SK-N-SH (cell line): Measurements from ENCODE around the gene RITA1. TPM values are rescaled to one million over a fixed set of nuclear protein-coding genes. Genes with fewer than 3 reads are reported as not detected.
A peak's percentile ranks its signal among the peaks of the same experiment; 100 is the strongest.

Experiments used
- CTCF ChIA-PET: fragments of 300-600, 350-600 bp; formaldehyde crosslinking; extraction: SDS; loops from one replicate; lab custom pipeline; 2021; lab: Yijun Ruan, JAX
- POLR2A ChIA-PET: fragments of 350-600 bp; sonication (Branson Sonifier 250); formaldehyde crosslinking; extraction: SDS; loops from one replicate; lab custom pipeline; 2020; ENCODE audit warnings: antibody characterized with exemption, inconsistent platforms; lab: Yijun Ruan, JAX
- DNase-seq: peaks from one replicate; pipeline ENCODE4 v3.0.0; 2012
- H2AFZ ChIP-seq: fragments of 200-600 bp; sonication (generic); 2 replicates; pipeline ENCODE4 v1.8.1; 2016; ENCODE audit warnings: antibody characterized with exemption, mild to moderate bottlenecking, low read depth
- H3F3A ChIP-seq: fragments of 200-600 bp; sonication (generic); replicated peaks from 2 replicates; pipeline ENCODE3; 2016; ENCODE audit warnings: antibody characterized with exemption, mild to moderate bottlenecking; ENCODE audit not compliant: insufficient read depth
- H3K27ac ChIP-seq, 2 experiments: fragments of 200-500 bp in 1 of 2; fragments of 200-600 bp in 1 of 2; sonication (Bioruptor generic) in 1 of 2; sonication (generic), shearing (Covaris generic) in 1 of 2; 2 replicates each; pipeline versions ENCODE4 v1.5.1 to v1.6.1; 2014 to 2016; ENCODE audit warnings: low read depth in 2 of 2, inconsistent platforms in 1 of 2, low read length in 1 of 2, mild to moderate bottlenecking in 1 of 2, mixed read lengths in 1 of 2
- H3K27me3 ChIP-seq: fragments of 200-600 bp; sonication (generic), shearing (Covaris generic); 2 replicates; pipeline ENCODE4 v1.6.1; 2016; ENCODE audit warnings: mixed run types; ENCODE audit not compliant: insufficient read depth
- H3K36me3 ChIP-seq, 2 experiments: fragments of 200-500 bp in 1 of 2; fragments of 200-600 bp in 1 of 2; sonication (Bioruptor generic) in 1 of 2; sonication (generic) in 1 of 2; replicated peaks in 1 of 2; 2 replicates each; pipeline versions ENCODE3 to v1.5.1; 2014 to 2016; ENCODE audit warnings: low read length in 1 of 2, mild to moderate bottlenecking in 1 of 2; ENCODE audit not compliant: insufficient read depth in 2 of 2, control insufficient read depth in 1 of 2
- H3K4me1 ChIP-seq, 2 experiments: fragments of 200-500 bp in 1 of 2; fragments of 200-600 bp in 1 of 2; sonication (Bioruptor generic) in 1 of 2; sonication (generic), shearing (Covaris generic) in 1 of 2; 2 replicates each; pipeline versions ENCODE4 v1.5.1 to v1.6.1; 2014 to 2016; ENCODE audit warnings: low read depth in 1 of 2, low read length in 1 of 2, mixed run types in 1 of 2; ENCODE audit not compliant: insufficient read depth in 2 of 2, control insufficient read depth in 1 of 2
- H3K4me2 ChIP-seq: fragments of 200-600 bp; sonication (generic), shearing (Covaris generic); 2 replicates; pipeline ENCODE4 v1.6.1; 2017; ENCODE audit warnings: mixed run types
- H3K4me3 ChIP-seq, 2 experiments: fragments of 200-500 bp in 1 of 2; fragments of 200-600 bp in 1 of 2; sonication (Bioruptor generic) in 1 of 2; sonication (generic), shearing (Covaris generic) in 1 of 2; 2 replicates each; pipeline versions ENCODE4 v1.5.1 to v1.8.1; 2014 to 2016; ENCODE audit warnings: low read depth in 2 of 2, inconsistent platforms in 1 of 2, low read length in 1 of 2, mild to moderate bottlenecking in 1 of 2, mixed read lengths in 1 of 2, moderate library complexity in 1 of 2
- H3K79me2 ChIP-seq: fragments of 200-600 bp; sonication (generic); 2 replicates; pipeline ENCODE4 v1.8.1; 2017; ENCODE audit warnings: mild to moderate bottlenecking; ENCODE audit not compliant: insufficient read depth
- H3K9ac ChIP-seq: fragments of 200-600 bp; sonication (generic); 2 replicates; pipeline ENCODE4 v1.6.1; 2017; ENCODE audit warnings: mixed run types
- H3K9me2 ChIP-seq: fragments of 200-600 bp; sonication (generic); 2 replicates; pipeline ENCODE4 v1.6.1; 2017; ENCODE audit warnings: mixed run types
- H3K9me3 ChIP-seq: fragments of 200-600 bp; sonication (generic); 2 replicates; pipeline ENCODE4 v1.6.1; 2017; ENCODE audit warnings: mixed run types, mild to moderate bottlenecking, moderate library complexity
- H4K20me1 ChIP-seq: fragments of 200-600 bp; sonication (generic); 2 replicates; pipeline ENCODE4 v1.6.1; 2017; ENCODE audit warnings: mild to moderate bottlenecking, mixed run types; ENCODE audit not compliant: insufficient read depth
- CHD2 ChIP-seq: fragments of 150-350 bp; IDR thresholded peaks from 2 replicates; pipeline ENCODE4 v1.6.1; 2018; ENCODE audit warnings: low read length; ENCODE audit not compliant: partially characterized antibody
- ELF1 ChIP-seq: IDR thresholded peaks from 2 replicates; pipeline ENCODE4 v1.4.0; 2012
- FOSL2 ChIP-seq: IDR thresholded peaks from 2 replicates; pipeline ENCODE4 v1.4.0; 2012; ENCODE audit warnings: low read depth, mild to moderate bottlenecking, moderate library complexity, borderline replicate concordance
- FOXJ3 ChIP-seq: sonication (generic); formaldehyde crosslinking; IDR thresholded peaks from 2 replicates; pipeline ENCODE4 v1.5.1; 2020; ENCODE audit warnings: mild to moderate bottlenecking, missing genetic modification reagents
- GABPA ChIP-seq: IDR thresholded peaks from 2 replicates; pipeline ENCODE4 v1.4.0; 2012; ENCODE audit warnings: low read depth, mild to moderate bottlenecking
- GATA2 ChIP-seq: sonication (generic); formaldehyde crosslinking; IDR thresholded peaks from 2 replicates; pipeline ENCODE4 v1.5.0; 2020; ENCODE audit warnings: mild to moderate bottlenecking, missing genetic modification reagents
- JUND ChIP-seq: IDR thresholded peaks from 2 replicates; pipeline ENCODE4 v1.4.0; 2012
- MAX ChIP-seq: IDR thresholded peaks from 2 replicates; pipeline ENCODE4 v1.4.0; 2012; ENCODE audit warnings: low read depth
- MEF2A ChIP-seq: IDR thresholded peaks from 2 replicates; pipeline ENCODE4 v1.4.0; 2012; ENCODE audit warnings: low read depth, borderline replicate concordance
- MXI1 ChIP-seq: IDR thresholded peaks from 2 replicates; pipeline ENCODE4 v1.6.1; 2012; ENCODE audit warnings: mild to moderate bottlenecking, low read depth, low read length, improper control_type of control experiment
- NFIC ChIP-seq: IDR thresholded peaks from 2 replicates; pipeline ENCODE4 v1.4.0; 2012; ENCODE audit warnings: borderline replicate concordance
- PBX3 ChIP-seq: IDR thresholded peaks from 2 replicates; pipeline ENCODE4; 2012
- RAD21 ChIP-seq: IDR thresholded peaks from 2 replicates; pipeline ENCODE4 v1.6.1; 2012; ENCODE audit warnings: mild to moderate bottlenecking, low read length
- RXRA ChIP-seq: IDR thresholded peaks from 2 replicates; pipeline ENCODE4 v1.4.0; 2012; ENCODE audit warnings: low read depth, mild to moderate bottlenecking, borderline replicate concordance
- SMC3 ChIP-seq: IDR thresholded peaks from 2 replicates; pipeline ENCODE4 v1.6.1; 2012; ENCODE audit warnings: low read depth, low read length, improper control_type of control experiment
- TAF1 ChIP-seq: IDR thresholded peaks from 2 replicates; pipeline ENCODE4 v1.6.1; 2012; ENCODE audit warnings: low read depth, mild to moderate bottlenecking, low read length, moderate library complexity, borderline replicate concordance
- TCF12 ChIP-seq: IDR thresholded peaks from 2 replicates; pipeline ENCODE4 v1.4.0; 2012
- TEAD4 ChIP-seq: IDR thresholded peaks from 2 replicates; pipeline ENCODE4 v1.4.0; 2012; ENCODE audit warnings: mild to moderate bottlenecking, borderline replicate concordance; ENCODE audit not compliant: insufficient read depth
- USF1 ChIP-seq: IDR thresholded peaks from 2 replicates; pipeline ENCODE4 v1.4.0; 2012; ENCODE audit warnings: low read depth, borderline replicate concordance
- YY1 ChIP-seq: IDR thresholded peaks from 2 replicates; pipeline ENCODE4 v1.4.0; 2012; ENCODE audit warnings: low read depth, mild to moderate bottlenecking
- WGBS: methylation state at CpG from one replicate; pipeline ENCODE4 v1.1.6; 2017; ENCODE audit warnings: low lambda C conversion rate; 5-methylcytosine and 5-hydroxymethylcytosine counted together
- polyA plus RNA-seq, 3 experiments: library from polyadenylated mRNA; depleted of rRNA; stranded (reverse); fragments of >200 nt; gene quantifications; 2 replicates each; pipeline ENCODE4 v1.2.3, GENCODE V29; 2012

RITA1 gene
- polyA plus RNA-seq, 1 of the 3 experiments (the other 2 are of a cell fraction): 21.1 TPM

GRCh38 chr12:113185180-113186032 is at the start of gene RITA1, which contains the start of gene DDX54 (continued):
- TF ChIP-seq PBX3 (no peak), FOXJ3 (CRISPR knock-in tag) (no peak), CHD2 (no peak), RXRA (no peak), GATA2 (no peak), JUND (no peak), TEAD4 (0 out of 2 replicates have a peak, but pooled peaks have one; percentile 43), ELF1 (no peak; the same call in 1 of the 2 replicates), USF1 (peak; percentile 100), MEF2A (no peak), GABPA (no peak), FOSL2 (no peak), RAD21 (no peak), MXI1 (no peak; the same call in 1 of the 2 replicates), TCF12 (0 out of 2 replicates have a peak, but pooled peaks have one; percentile 3)

GRCh38 chr12:113136128-113136989 is 49.2 kb upstream of the RITA1 start:
- TF ChIP-seq JUND: no peak
- TF ChIP-seq FOXJ3 (CRISPR knock-in tag): no peak
- TF ChIP-seq YY1: no peak
- no peak for TF ChIP-seq TAF1
- TF ChIP-seq SMC3: no peak
- TF ChIP-seq TCF12: no peak
- TF ChIP-seq MAX: no peak
- no peak for TF ChIP-seq NFIC
- no peak for TF ChIP-seq GABPA
- TF ChIP-seq USF1: no peak
- no peak for TF ChIP-seq RAD21
- no peak for TF ChIP-seq CHD2
- no peak for TF ChIP-seq GATA2
- Histone ChIP-seq H3K9me3 (no peaks in the 10 kb centered on the region), H3K79me2 (no peaks in the 10 kb centered on the region), H3K27ac (no peak overlapping the region), H3K9ac (no peak overlapping the region), H3K27me3 (no peaks in the 10 kb centered on the region), H4K20me1 (no peaks in the 10 kb centered on the region), H3K36me3 (no peaks in the 10 kb centered on the region), H3K9me2 (no peaks in the 10 kb centered on the region), H3K4me3 (no peak overlapping the region), H3K4me2 (no peak overlapping the region), H3F3A (no peaks in the 10 kb centered on the region), H2AFZ (no peak overlapping the region), H3K4me1 (no peaks in the 10 kb centered on the region; a peak in 1 of 4 replicates)
- POLR2A ChIA-PET: no interaction called here
- 25% methylated on average over 21 of the region's 21 CpGs for WGBS
- peak; percentile 50 for DNase-seq
- CTCF ChIA-PET: interaction anchor here (1.2 to 6.4 kb wide), 7 partner anchors 10 to 88 kb away, joined by 3 to 49 read pairs (median 5); partner anchors contain the start of gene CFAP73
